K562 (cell line): ENCODE data around the gene EME2. TPM values are rescaled to one million over a fixed set of nuclear protein-coding genes. Genes with fewer than 3 reads are reported as not detected.
A peak's percentile ranks its signal among the peaks of the same experiment; 100 is the strongest.

Source experiments
- ATAC-seq: fragments of 200-7000 bp; cut with Tn5 transposase; 3 replicates; pipeline ENCODE4 v1.9.1; 2020; ENCODE audit warnings: moderate library complexity
- BruUV-seq: library from RNA; stranded (reverse); fragments of 400-500 nt; replicated peaks from 2 replicates; lab custom pipeline; 2021; lab: Mats Ljungman, UMichigan
- CTCF ChIA-PET: fragments of 300-600 bp; formaldehyde crosslinking; extraction: SDS; loops from one replicate; lab custom pipeline; 2021; ENCODE audit warnings: low intra/inter-chr PET ratio; lab: Yijun Ruan, JAX
- POLR2A ChIA-PET: fragments of 300-600, 350-650 bp; sonication (Branson Sonifier 250); formaldehyde crosslinking; extraction: SDS; loops from one replicate; lab custom pipeline; 2021; ENCODE audit warnings: antibody characterized with exemption, inconsistent platforms; lab: Yijun Ruan, JAX
- DNase-seq, 4 experiments: peaks; one replicate each; pipeline versions ENCODE4 v3.0.0 to v3.0.0-alpha.2; 2011 to 2018; ENCODE audit warnings: low spot score in 3 of 4, mixed read lengths in 3 of 4; ENCODE audit errors: extremely low read depth in 1 of 4
- FAIRE-seq: peaks from 2 replicates; lab custom pipeline; 2011; peaks lifted over from hg19 to GRCh38; lab: Jason Lieb, UNC
- H2AFZ ChIP-seq: 2 replicates; pipeline ENCODE4 v1.6.0; 2011; ENCODE audit warnings: low read depth, low read length, control low read depth, inconsistent platforms
- H3K27ac ChIP-seq: fragments of 200-600 bp; 3 replicates; pipeline ENCODE4 v1.8.0; 2011; ENCODE audit warnings: low read depth, mild to moderate bottlenecking, control low read depth, inconsistent platforms, low read length, moderate library complexity, mixed read lengths; ENCODE audit errors: extremely low read depth
- H3K27me3 ChIP-seq, 2 experiments: fragments of 300-600 bp in 1 of 2; 2 replicates in 1 of 2; 3 replicates in 1 of 2; pipeline versions ENCODE4 v1.6.0 to v1.8.0; 2011; ENCODE audit warnings: inconsistent platforms in 2 of 2, low read length in 2 of 2, mild to moderate bottlenecking in 1 of 2, mixed read lengths in 1 of 2, moderate library complexity in 1 of 2; ENCODE audit not compliant: control insufficient read depth in 2 of 2, insufficient read depth in 2 of 2
- H3K36me3 ChIP-seq: fragments of 300-600 bp; 3 replicates; pipeline ENCODE4 v1.8.0; 2011; ENCODE audit warnings: mild to moderate bottlenecking, low read length, inconsistent platforms; ENCODE audit not compliant: control insufficient read depth, insufficient read depth
- H3K4me1 ChIP-seq, 2 experiments: fragments of 200-600 bp in 1 of 2; replicated peaks in 1 of 2; 2 replicates in 1 of 2; 3 replicates in 1 of 2; pipeline versions ENCODE4 v1.5.1 to v1.8.0; 2011; ENCODE audit warnings: inconsistent platforms in 2 of 2, low read length in 2 of 2, mild to moderate bottlenecking in 1 of 2, mixed read lengths in 1 of 2, moderate library complexity in 1 of 2; ENCODE audit not compliant: control insufficient read depth in 2 of 2, insufficient read depth in 2 of 2
- H3K4me2 ChIP-seq: 2 replicates; pipeline ENCODE4 v1.6.1; 2011; ENCODE audit warnings: low read length, control low read depth, inconsistent platforms, mixed read lengths; ENCODE audit not compliant: insufficient read depth
- H3K4me3 ChIP-seq: fragments of 200-600 bp; sonication (generic), shearing (Covaris generic); 2 replicates; pipeline ENCODE4 v1.5.1; 2016; ENCODE audit warnings: control low read depth, inconsistent platforms
- H3K79me2 ChIP-seq: fragments of 200-600 bp; 3 replicates; pipeline ENCODE4 v1.8.0; 2011; ENCODE audit warnings: low read length, inconsistent platforms; ENCODE audit not compliant: control insufficient read depth, insufficient read depth
- H3K9ac ChIP-seq, 2 experiments: 2 replicates each; pipeline versions ENCODE4 v1.6.0 to v1.6.1; 2011; ENCODE audit warnings: low read depth in 2 of 2, low read length in 2 of 2, control low read depth in 1 of 2, inconsistent platforms in 1 of 2, mild to moderate bottlenecking in 1 of 2, mixed read lengths in 1 of 2; ENCODE audit not compliant: insufficient read depth in 1 of 2
- H3K9me1 ChIP-seq: one replicate; pipeline ENCODE4 v1.6.0; 2011; ENCODE audit warnings: inconsistent platforms, mild to moderate bottlenecking, low read length, moderate library complexity; ENCODE audit not compliant: control insufficient read depth, insufficient read depth
- H3K9me3 ChIP-seq: replicated peaks from 2 replicates; pipeline ENCODE4 v1.5.1; 2011; ENCODE audit warnings: low read depth, low read length, inconsistent platforms; ENCODE audit not compliant: control insufficient read depth, insufficient read depth
- H4K20me1 ChIP-seq: replicated peaks from 2 replicates; pipeline ENCODE4 v1.6.1; 2011; ENCODE audit warnings: low read length, inconsistent platforms, mixed read lengths; ENCODE audit not compliant: control insufficient read depth, insufficient read depth
- MEF2D ChIP-seq: conservative IDR thresholded peaks from 2 replicates; pipeline ENCODE4 v1.6.1; 2016; ENCODE audit warnings: low read depth, missing genetic modification characterization, missing compliant biosample characterization
- POLR2G ChIP-seq: fragments of 200-400 bp; formaldehyde crosslinking; IDR thresholded peaks from 2 replicates; pipeline ENCODE4 v1.6.1; 2017; ENCODE audit warnings: low read depth, mild to moderate bottlenecking, antibody characterized with exemption, low read length, moderate library complexity
- ZBTB7A ChIP-seq: IDR thresholded peaks from 2 replicates; pipeline ENCODE4 v1.6.1; 2011; ENCODE audit warnings: low read depth, mild to moderate bottlenecking, low read length, moderate library complexity, borderline replicate concordance; ENCODE audit not compliant: control insufficient read depth
- ZNF12 ChIP-seq: sonication (generic); formaldehyde crosslinking; IDR thresholded peaks from 2 replicates; pipeline ENCODE4 v1.4.0; 2020; ENCODE audit warnings: mild to moderate bottlenecking, missing genetic modification reagents
- ZNF124 ChIP-seq: sonication (generic); formaldehyde crosslinking; IDR thresholded peaks from 2 replicates; pipeline ENCODE4 v1.8.1; 2022; ENCODE audit warnings: missing genetic modification reagents
- WGBS: fragments of 100-300 bp; shearing (Covaris generic); methylation state at CpG from one replicate; pipeline ENCODE4 v1.1.6; 2016; ENCODE audit warnings: low coverage, mixed read lengths; ENCODE audit not compliant: insufficient coverage; ENCODE audit errors: missing lambda C conversion rate; 5-methylcytosine and 5-hydroxymethylcytosine counted together
- in situ Hi-C: fragments of 300-500 bp; cut with MboI; formaldehyde crosslinking; loops from 4 replicates; pipeline ENCODE4 v1.15.0; 2018; ENCODE audit warnings: inconsistent platforms, mixed read lengths
- intact Hi-C: fragments of 100-400 bp; cut with micrococcal nuclease; formaldehyde crosslinking; loops from 2 replicates; pipeline ENCODE4 v1.14.2; 2022
- polyA plus RNA-seq, 8 experiments: library from polyadenylated mRNA; depleted of rRNA in 4 of 8; stranded (reverse) in 5 of 8; unstranded in 3 of 8; fragments of >200 nt; fragmentation: Nextera tagmentation in 2 of 8; fragmentation: Illumina TruSeq in 1 of 8; extraction: Ambion mirVana in 2 of 8; extraction: Trizol in 1 of 8; gene quantifications; 2 replicates each; pipeline versions ENCODE4 v1.2.1 to v1.2.3, GENCODE V29; 2011 to 2014; ENCODE audit warnings: inconsistent platforms in 1 of 8, missing spikeins in 1 of 8
- total RNA-seq, 7 experiments: library from RNA; depleted of rRNA in 6 of 7; stranded (reverse); fragments of >200 nt in 6 of 7; fragmentation: Illumina TruSeq in 2 of 7; extraction: Trizol in 2 of 7; gene quantifications; 2 replicates each; pipeline versions ENCODE4 v1.2.1 to v1.2.3, GENCODE V29; 2011 to 2021; ENCODE audit warnings: low replicate concordance in 1 of 7
- TF ChIP-seq, protein P1 (sequence below): sonication (generic); formaldehyde crosslinking; IDR thresholded peaks from 2 replicates; pipeline ENCODE4 v1.8.1; 2023; ENCODE audit warnings: mild to moderate bottlenecking, missing genetic modification reagents
- TF ChIP-seq, protein P2 (sequence below): sonication (generic); formaldehyde crosslinking; IDR thresholded peaks from 2 replicates; pipeline ENCODE4 v1.8.0; 2022; ENCODE audit warnings: missing genetic modification reagents, mild to moderate bottlenecking, moderate library complexity, borderline replicate concordance

EME2 gene
- total and polyA plus RNA-seq, 9 of the 15 experiments (the other 6 are each of a cell fraction or from before 2014, with no cell fraction given), result 0.35 to 19.9 (median 3.5) TPM

DNA sequence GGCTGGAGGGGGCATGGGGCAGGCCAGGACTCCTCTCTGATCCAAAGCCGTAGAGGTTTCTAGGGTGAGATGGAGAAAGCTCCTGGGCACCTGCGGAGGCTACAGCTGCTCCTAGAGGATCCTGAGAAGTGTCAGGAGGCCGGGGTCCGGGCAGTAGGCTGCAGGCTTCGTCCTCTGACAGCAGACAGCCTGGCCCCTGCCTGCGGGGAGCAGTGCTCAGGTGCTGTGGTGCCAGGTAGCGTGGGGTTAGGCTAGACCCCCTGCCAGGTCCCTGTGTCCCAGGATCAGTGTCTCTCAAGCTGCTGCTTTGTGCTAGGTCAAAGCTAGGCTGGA, 1.8 kb downstream of the EME2 start:
- in situ Hi-C loops, result no loop called here
- WGBS, result 85% methylated on average over 5 of the region's 7 CpGs
- Histone ChIP-seq H3K9me1 (peaks cover 2% of the 10 kb centered on the region), H3K36me3 (peaks cover 60% of the 10 kb centered on the region; the same call in 2 of the 3 replicates), H3K79me2 (peaks cover 51% of the 10 kb centered on the region), H4K20me1 (peaks cover 8% of the 10 kb centered on the region; the same call in 1 of the 2 replicates), H3K4me3 (peak overlapping the region; percentile 96), H3K9me3 (no peaks in the 10 kb centered on the region), H3K27me3 (no peaks in the 10 kb centered on the region), H2AFZ (no peak overlapping the region), H3K9ac (peak overlapping the region in 1 of 2 experiments; percentile 93; a peak in 2 of 4 replicates), H3K4me2 (peak overlapping the region; percentile 98; the same call in 1 of the 2 replicates), H3K4me1 (peaks cover 20 to 97% of the 10 kb centered on the region in 2 experiments; a peak in 4 of 5 replicates), H3K27ac (no peak overlapping the region)
- POLR2A ChIA-PET, result interaction anchor here (0.7 to 1.9 kb wide), 5 partner anchors 9 to 190 kb away, joined by 3 to 11 read pairs (median 3); partner anchors contain the start of genes NUBP2 and RPS2
- TF ChIP-seq ZNF124 (CRISPR knock-in tag), result no peak
- 0 out of 2 replicates have a peak, but pooled peaks have one; percentile 28 for TF ChIP-seq ZBTB7A
- DNase-seq (no peak), FAIRE-seq (no peak), ATAC-seq (no peak)
- BruUV-seq, result no TSS peak
- CTCF ChIA-PET, result interaction anchor here (1.5 to 2.6 kb wide), 2 partner anchors 38 to 155 kb away, joined by 4 to 8 read pairs; no protein-coding TSS in a partner anchor
- intact Hi-C loops, result no loop called here

DNA sequence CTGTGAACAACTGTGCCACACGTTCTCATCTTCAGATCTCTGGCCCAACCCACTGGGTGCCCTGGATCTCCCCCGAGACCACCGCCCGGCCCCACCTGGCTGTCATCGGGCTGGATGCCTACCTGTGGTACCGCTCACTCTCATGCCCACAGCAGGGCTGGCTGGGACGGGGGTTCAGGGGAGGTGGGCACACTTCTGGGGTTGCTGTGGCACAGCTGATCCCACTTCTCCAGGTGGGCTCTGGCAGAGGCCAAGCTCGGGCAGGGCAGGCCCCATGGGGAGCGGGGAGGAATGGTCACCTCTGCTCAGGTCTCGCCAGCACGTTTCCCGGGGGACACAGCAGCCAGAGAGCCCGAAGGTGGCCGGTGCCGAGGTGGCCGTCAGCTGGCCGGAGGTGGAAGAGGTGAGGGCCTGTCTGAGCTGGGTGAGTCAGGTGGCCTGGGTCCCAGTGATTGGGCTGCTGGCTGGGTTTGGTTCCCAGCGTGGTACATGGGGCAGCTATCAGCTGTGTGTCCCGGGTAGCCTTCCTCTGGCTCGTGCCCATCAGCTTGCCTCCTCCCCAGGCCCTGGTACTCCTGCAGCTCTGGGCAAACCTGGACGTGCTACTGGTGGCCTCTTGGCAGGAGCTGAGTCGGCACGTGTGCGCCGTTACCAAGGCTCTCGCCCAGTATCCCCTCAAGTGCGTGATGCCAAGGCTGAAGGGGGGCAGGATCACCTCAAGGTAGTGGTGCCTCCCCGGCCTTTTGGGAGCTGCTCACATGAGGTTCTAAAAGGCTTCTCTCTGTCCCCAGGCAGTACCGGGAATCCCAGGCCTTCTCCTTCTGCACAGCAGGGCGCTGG, 2.6 kb downstream of the EME2 start:
- no peak for DNase-seq
- ChIA-PET POLR2A (interaction anchor here (0.5 to 1.9 kb wide), 6 partner anchors 8 to 190 kb away, joined by 3 to 11 read pairs (median 3); partner anchors contain the start of genes NUBP2 and RPS2), CTCF (no interaction called here)
- Histone ChIP-seq H3K9me1 (peaks cover 2% of the 10 kb centered on the region), H3K27me3 (no peaks in the 10 kb centered on the region), H3K4me3 (no peak overlapping the region), H3K36me3 (peaks cover 55% of the 10 kb centered on the region; the same call in 2 of the 3 replicates), H4K20me1 (peaks cover 7% of the 10 kb centered on the region; the same call in 1 of the 2 replicates), H2AFZ (no peak overlapping the region), H3K79me2 (peaks cover 47% of the 10 kb centered on the region), H3K9ac (peak overlapping the region in 1 of 2 experiments; percentile 93; a peak in 2 of 4 replicates), H3K9me3 (no peaks in the 10 kb centered on the region), H3K4me1 (peaks cover 16 to 97% of the 10 kb centered on the region in 2 experiments; a peak in 4 of 5 replicates), H3K27ac (no peak overlapping the region), H3K4me2 (no peak overlapping the region)
- no peak for ATAC-seq
- in situ Hi-C loops, result no loop called here
- intact Hi-C loops, result no loop called here
- 92% methylated on average over 29 of the region's 30 CpGs for WGBS
- TF ChIP-seq MEF2D (tag), result no peak
- TF ChIP-seq, protein P1, sequence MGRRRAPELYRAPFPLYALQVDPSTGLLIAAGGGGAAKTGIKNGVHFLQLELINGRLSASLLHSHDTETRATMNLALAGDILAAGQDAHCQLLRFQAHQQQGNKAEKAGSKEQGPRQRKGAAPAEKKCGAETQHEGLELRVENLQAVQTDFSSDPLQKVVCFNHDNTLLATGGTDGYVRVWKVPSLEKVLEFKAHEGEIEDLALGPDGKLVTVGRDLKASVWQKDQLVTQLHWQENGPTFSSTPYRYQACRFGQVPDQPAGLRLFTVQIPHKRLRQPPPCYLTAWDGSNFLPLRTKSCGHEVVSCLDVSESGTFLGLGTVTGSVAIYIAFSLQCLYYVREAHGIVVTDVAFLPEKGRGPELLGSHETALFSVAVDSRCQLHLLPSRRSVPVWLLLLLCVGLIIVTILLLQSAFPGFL (CRISPR knock-in tag), result no peak
- TF ChIP-seq POLR2G, result peak; percentile 37; the same call in 1 of the 2 replicates
- TF ChIP-seq, protein P2, sequence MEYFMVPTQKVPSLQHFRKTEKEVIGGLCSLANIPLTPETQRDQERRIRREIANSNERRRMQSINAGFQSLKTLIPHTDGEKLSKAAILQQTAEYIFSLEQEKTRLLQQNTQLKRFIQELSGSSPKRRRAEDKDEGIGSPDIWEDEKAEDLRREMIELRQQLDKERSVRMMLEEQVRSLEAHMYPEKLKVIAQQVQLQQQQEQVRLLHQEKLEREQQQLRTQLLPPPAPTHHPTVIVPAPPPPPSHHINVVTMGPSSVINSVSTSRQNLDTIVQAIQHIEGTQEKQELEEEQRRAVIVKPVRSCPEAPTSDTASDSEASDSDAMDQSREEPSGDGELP, result no peak
- no peak for TF ChIP-seq ZNF12 (CRISPR knock-in tag)
- BruUV-seq, result no TSS peak
- FAIRE-seq, result no peak
